HG03159 (cell line): Measurements from ENCODE around the gene MSLN.

Experiments used
- ATAC-seq: cut with Tn5 transposase; IDR thresholded peaks from one replicate; pipeline ENCODE4 v1.9.1; 2021; ENCODE audit warnings: mild to moderate bottlenecking, moderate library complexity; ENCODE audit not compliant: unreplicated experiment

Gene MSLN

DNA sequence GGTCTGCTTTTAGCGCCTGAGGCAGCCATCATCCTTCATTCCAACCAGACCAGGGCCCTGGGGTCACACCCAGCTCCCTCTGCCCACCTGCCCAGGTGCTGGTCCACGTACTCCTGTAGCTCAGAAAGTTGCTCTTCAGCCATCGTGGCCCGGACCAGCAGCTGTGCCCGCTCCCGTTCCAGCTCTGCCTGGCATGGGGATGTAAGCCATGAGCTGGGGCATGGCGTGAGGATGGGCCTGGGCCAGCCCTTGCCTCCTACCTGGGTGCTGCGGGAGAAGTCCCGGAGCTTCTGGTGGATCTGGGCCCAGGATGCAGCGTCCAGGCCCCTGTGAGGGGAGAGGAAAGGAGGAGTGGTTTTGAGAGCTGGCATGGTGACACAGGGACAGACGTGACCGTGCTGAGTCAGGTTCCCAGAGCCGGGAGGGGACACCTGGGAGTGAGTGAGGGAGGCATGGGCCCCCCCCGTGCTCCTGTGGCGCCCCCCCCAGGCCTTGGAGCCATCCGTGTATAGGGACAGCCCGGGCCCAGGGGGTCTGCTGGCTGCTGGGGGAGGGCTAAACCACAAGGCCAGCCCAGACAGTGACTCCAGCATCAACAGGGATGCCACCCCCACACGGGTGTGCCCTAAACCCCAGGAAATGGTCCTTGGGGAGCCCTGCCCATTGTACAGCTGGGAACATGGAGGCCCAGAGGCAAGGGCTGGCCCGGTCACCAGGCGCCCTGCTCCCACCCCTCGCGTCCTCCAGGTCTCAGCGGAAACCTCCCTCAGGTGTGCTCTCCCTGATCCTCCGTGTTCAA, 37.5 kb upstream of the MSLN start:
- ATAC-seq, result no peak

DNA sequence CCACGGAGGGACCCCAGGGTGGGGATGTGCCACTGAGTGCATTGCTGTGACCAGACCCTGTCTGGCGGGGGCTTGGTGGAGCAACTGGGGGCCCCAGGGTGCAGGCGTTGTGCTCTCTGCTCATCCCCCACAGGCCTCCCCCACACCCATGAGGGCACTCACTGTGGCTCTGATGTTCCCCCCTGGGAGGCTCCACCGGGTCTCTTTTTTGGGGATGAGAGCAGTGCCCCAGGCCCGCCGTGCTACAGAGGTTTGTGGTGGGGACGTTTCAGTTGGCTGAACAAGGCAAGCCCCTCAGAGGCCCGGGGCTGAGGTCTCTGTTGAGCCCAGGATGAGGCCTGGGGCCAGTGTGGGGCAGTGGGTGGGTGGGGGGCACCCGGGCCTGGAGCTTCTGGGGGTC, 36.8 kb upstream of the MSLN start:
- no peak for ATAC-seq

DNA sequence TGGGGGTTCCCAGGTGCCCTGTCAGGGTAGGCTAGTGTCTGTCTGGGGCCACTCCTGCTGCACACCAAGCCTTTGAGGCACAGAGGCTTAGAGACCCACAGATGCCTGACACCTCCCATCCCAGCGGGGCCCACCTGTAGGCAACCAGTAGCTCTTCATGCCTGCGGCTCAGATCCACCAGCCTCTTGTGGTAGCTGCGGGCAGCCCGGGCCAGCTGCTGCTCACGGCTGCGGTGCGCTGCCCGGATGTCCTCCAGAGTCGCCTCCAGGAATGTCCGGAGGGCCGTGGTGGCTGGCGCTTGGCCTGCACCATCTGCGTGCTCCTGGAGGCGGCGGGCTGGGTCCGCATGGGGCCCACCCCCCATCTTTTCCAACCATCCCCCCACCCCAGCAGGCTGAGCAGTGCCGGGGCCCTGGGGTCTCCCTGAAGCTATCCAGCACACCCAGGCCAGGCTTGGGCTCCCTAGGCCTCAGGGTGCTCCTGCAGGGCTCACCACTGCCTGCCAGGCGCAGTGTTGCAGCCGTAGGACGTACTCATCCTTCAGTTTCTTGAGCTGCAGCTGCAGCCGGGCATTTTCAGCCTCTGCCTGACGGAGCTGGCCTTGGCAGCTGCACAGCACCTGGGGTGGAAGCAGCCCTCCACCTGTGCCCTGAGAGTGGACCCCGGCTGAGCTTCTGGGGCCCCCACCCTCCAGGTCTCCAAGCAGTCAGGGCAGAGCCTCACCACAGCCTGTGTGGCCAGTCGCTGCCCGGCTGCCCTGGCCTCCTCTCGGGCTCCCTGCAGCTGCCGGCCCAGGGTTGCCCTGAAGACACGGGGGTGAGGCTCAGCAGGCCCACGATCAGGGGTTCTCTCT, 36.1 kb upstream of the MSLN start:
- ATAC-seq, result no peak

DNA sequence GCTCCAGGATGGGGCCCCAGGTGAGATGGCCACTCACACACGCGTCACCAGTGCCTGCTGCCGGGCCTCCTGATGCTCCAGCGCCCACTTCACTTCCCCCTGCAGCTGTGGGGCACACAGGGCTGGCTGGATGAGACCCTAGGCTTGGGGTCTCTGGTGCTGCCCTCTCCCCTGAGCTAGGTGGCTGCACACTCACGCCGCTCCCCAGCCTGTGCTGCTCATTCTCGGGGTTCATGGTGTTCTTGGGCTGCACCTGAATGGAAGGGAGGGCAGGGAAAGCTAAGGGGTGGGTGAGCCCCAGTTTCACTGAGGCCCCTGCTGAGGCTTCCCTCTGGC, 35.5 kb upstream of the MSLN start:
- no peak for ATAC-seq

DNA sequence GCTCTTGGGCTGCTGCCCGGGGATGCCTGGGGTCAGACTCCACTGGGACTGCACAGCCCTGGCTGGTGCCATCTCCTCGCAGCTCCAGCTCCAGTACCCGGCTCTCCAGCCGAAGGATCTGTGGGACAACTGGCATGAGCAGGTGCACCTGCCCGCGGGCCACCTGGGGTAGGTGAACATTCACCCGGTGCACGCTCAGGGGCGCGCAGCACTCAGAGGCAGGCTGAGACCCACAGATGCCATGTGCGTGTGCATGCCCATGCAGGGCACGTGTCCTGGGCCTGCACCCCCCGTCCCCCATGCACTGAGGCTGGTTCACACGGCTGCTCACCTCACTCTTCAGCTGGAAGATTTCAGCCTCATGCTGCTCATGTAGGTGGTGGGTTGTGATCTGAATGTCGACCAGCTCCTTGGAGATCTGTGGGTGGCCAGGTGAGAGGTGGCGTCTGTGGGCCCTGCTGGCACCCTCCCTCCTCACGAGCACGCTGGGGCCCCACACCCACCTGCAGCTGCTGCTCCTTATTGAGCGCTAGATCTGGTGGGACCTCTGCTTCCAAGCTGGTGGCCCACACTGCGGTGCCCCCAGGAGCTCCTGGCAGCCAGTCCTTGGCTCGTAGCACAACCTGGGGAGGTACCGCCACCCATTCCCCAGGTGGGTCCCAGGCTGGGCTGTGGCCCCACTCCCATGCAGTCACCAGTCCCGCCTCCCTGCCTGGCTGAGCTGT, 34.9 kb upstream of the MSLN start:
- ATAC-seq, result no peak

DNA sequence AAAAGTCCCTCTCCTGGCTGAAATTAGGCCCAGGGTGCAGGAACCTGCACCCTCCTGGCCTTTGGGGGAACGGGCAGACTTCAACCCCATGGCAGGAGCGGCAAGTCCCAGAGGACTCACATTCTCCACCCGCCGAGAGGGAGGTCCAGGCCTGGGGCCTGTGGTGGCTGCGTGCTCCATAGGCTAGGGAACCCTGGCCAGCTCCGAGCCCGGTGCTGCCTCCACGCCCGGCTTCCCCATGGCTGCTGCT, 34.4 kb upstream of the MSLN start:
- no peak for ATAC-seq

DNA sequence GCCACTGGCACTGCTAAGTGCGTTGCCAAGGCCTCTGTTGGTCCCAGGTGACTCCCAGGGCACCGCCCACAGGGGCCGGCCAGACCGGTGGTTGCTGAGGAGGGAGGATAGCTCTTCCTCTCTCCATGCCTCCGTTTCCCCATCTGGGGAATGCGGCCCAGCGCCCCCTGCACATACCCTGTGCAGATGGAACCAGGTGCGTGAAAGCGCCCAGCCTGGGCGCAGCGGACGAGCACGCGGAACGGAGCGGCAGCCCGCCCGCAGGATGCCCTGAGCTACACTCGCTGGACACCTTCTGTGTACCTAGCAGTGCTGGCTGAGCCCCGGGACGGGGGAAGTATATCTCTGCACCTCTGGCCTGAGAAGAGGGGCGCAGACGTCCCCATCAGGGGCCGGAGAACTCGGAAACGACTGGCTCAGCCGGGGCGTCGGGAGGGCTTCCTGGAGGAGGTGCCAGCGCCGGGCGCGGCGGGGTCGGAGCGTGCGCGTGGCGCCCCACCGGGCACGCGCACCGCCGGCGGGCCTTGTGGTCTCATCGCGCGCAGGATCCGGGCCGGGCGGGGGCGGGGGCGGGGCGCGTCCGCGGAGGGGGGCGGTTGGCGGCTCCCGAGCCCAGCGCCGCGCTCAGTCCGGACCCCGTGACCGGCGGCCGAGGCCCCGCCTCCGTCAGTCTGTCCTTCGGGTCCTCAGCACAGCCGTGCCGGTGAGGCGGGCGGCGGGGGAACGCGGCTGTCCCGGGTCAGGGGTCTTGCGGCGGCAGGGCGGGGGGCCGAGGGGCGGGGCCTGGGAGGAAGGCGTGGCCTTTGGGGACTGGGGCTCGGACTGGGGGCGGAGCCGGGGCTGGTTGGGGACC, 33.9 kb upstream of the MSLN start, which contains the start of the genes CCDC78 and HAGHL:
CCDC78 (minus strand) TSS at position 6 of the 853 bp plus-strand sequence. CDS start 76 bp downstream, outside the sequence.
HAGHL (plus strand) TSS at position 669 of the 853 bp plus-strand sequence. CDS start 404 bp downstream, outside the sequence.
- no peak for ATAC-seq

DNA sequence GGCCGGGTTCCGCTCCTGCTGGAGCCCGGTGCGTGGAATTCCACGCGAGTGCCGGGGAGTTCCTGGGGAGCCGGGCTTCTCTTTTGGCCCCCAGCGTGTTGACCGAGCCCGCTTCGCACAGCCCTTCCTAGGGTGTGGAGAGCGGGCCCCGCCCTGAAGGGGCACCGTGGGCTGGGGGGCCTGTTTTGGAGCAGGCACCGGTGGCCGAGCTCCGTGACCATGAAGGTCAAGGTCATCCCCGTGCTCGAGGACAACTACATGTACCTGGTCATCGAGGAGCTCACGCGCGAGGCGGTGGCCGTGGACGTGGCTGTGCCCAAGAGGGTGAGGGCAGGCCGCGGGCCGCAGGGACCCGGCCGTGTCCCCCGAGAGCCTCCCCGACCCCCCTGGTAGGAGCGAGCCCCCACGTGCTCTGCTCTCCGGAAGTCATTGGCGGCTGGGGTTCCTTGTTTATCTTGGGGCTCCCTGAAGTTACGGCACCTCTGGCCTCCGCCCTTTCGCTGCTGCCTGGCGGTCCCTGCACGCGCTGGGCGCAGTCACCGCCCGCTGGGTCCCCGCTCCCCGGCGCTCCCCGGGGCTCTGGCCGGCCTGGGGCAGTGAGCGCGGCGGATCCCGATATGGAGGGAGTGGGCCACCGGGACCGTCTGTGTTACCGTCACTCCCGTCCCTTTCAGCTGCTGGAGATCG, 33.1 kb upstream of the MSLN start:
- no peak for ATAC-seq

DNA sequence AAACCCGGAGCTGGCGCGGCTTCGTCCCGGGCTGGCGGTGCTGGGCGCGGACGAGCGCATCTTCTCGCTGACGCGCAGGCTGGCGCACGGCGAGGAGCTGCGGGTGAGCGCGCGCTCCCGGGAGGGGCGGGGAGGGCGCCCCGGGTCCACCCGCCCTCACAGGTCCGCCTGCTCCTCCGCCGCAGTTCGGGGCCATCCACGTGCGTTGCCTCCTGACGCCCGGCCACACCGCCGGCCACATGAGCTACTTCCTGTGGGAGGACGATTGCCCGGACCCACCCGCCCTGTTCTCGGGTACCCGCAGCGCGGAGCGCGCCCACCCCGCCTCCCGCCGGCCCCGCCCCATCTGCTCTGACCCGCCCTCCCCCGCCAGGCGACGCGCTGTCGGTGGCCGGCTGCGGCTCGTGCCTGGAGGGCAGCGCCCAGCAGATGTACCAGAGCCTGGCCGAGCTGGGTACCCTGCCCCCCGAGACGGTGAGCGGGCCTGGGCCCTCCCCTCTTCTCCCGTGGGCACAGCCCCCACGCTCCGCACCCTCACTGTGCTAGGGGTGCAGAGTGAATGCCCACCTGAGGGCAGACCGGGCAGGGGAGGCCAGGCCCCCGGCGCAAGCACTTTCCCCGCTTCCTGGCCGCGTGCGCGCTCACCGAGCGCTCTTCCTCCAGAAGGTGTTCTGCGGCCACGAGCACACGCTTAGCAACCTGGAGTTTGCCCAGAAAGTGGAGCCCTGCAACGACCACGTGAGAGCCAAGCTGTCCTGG, 32.2 kb upstream of the MSLN start:
- no peak for ATAC-seq

DNA sequence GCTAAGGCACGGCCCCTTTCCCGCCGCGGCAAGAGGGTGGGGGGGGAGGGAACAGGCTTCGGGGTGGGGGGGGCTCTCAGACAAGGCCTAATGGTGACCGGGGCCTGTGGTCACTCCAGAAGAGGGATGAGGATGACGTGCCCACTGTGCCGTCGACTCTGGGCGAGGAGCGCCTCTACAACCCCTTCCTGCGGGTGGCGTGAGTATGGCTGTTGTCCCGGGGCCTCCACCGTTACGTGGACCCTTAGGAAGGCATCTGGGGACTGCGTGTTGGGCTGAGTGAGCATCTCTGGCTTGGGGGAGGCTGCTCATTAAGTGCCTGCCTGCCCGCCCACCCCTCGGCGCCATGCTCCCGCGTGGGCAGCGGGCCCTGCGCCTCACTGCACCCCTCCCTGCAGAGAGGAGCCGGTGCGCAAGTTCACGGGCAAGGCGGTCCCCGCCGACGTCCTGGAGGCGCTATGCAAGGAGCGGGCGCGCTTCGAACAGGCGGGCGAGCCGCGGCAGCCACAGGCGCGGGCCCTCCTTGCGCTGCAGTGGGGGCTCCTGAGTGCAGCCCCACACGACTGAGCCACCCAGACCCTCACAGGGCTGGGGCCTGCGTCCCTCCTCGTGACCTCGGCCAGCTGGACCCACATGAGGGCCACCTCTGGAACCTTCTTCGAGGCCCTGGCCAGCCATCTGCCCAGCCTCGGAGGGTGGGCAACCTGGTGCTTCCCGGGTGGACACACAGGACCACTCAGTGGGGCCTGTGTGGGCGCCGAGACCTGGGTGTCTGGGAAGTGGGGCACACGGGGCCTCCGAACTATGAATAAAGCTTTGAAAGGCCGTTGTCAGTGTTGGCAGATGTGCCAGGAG, 31.4 kb upstream of the MSLN start:
- no peak for ATAC-seq

DNA sequence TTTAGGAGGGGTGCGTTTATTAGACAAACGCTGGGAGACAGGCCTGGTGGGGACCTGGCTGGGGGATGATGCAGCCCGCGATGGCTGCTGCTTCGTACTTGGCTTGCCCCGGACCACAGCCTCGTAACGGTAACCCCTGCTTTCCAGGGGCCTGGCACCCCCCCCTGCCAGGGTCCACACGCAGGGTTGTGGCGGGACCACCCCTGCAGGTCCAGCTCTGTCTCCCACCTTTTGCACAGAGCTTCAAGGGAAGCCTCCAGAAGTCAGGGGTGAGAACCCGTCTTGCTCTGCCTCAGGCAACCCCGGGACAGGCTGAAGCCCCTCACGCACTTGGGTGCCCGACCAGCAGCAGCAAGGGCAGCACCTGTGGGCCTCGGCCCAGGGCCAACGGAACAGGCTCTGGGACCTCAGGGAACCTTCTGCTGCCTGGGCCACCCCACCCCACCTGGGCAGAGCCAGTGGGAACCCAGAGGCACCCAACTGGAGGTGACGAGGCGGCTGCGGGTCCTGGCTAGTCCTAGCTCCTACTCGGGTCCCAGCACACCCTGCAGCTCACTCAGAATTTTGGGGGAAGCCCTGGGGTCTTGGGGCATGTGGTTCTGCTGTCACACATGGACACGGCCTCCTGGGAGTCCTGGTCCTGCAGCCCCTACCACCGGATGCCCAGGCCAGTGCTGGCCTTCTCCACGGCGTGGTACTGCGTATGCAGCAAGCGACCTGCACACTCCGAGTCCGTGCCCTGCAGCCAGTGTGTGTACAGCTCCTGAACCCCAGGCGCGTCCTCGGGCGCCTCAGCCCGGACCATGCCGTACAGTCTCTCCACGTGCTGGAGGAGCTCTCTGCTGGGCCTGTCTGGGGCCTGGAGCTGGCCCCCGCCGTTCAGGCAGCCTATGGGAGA, 30.5 kb upstream of the MSLN start:
- no peak for ATAC-seq

DNA sequence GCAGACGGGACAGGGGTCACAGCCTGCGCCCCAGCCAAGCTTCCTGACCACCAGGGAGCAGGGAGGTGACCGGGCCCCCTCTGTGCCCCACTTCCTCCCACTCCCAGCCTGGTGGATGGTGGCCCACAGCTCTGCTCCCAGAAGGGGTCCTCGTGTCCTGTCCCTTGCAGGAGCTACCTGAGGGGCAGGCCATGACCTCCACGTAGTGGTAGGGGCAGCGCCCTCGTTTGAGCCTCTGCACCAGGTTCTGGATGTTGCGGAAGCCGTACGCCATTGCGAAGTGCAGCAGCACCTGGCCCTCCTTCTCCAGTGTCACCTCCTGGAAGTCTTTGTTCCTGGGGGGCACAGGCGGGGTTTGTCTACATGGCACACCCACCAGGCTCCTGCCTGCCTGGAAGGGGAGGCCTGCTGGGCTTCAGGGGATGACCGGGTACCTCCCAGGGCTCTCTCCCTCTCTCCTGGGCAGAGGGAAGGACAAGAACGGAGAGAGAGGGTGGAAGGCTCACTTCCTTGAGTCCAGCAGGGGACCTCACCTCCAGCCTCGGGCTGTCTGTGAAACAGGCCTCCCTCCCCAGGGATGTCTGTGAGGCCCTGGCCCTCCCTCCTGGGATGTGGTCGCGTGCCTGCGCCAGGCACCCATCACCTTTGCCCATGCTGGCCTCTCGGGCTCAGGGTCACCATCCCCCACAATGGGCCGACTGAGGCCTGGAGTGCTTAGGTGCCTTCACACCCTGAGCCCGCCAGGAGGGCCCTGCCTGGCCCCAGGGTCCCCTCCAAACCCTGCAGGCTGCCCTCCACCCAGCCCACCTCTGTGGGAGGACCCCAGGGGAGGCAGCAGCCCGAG, 29.6 kb upstream of the MSLN start:
- no peak for ATAC-seq

DNA sequence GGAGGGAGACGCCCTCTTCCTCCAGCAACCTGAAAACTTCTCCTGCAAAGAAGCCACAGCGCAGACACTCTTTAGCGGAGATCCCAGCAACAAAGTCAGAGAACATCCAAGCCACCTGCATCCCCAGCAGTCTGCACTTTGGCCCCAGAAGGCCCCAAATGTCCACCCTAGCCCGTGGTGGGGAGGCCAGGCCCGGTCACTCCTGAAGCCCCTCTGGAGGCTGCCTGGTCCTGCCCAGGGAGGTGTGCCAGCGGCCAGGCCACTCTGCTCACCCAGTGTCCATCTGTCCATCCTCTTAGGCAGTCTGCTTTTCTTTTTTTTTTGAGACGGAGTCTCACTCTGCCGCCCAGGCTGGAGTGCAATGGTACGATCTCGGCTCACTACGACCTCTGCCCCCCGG, 28.2 kb upstream of the MSLN start:
- ATAC-seq, result no peak

DNA sequence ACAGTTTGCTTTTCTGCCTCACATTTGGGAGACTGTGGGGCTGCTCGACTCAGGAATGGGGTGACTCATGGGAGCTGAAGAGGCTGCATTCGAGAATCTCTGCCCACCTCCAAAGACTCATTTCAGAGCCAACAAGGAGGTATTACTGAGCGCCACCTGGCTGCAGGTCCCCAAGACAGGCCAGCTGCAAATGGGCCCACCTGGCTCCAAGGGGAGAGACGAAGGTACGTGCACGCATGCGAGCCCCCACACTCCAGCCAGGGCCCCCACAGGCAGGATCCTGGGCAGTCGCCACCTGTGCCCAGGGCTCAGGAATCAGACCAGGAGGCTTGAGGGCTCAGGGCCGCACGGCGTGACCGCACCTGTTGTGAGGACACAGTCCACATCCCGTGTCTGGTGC, 27.6 kb upstream of the MSLN start:
- ATAC-seq, result no peak

DNA sequence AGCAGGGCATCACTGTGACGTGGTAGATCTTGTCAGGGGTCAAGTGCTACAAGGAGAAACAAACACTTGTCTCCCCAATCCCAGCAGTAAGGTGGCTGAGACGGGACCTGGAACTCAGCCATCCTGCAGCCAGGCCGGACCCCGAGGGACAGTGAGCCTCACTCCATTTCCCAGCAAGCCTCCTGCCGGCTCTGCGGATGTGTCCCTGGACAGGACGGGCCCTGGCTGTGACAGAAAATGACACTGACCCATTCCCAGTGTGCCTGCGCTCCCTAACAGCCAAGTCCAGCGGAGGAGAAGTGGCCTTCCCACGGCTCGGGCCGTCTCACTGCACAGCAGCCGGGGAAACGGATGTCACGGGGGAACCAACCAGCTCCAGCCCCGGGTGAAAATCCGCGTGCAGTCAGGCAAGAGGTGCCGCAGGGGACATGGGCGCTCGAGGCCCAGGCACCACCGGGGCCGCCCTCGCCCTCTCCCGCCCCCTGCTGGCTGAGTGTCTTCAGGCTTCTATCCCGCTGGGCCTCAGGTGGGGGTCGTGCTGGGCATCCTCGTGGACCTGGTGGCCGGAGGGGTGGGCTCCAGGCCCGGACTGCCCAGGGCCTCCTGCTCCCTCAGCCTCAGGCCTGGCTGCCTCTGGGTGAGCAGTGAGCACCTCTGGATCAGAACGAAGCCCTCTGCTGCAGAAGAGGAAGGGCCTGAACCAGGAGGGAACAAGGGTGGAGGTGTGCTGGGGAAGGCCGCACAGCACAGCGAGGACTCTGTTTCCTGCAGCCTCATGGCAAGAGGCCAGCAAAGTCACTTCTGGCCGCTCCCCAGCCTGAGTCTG, 26.9 kb upstream of the MSLN start:
- no peak for ATAC-seq
